Measurements from ENCODE around the gene STAU1.
"Not testable (repeated sequence)": the region's sequence is repeated elsewhere in the genome, so short reads cannot be mapped to it uniquely, and the experiment has no call there.

STAU1 gene

GRCh38 chr20:49187851-49188641 is at the start of gene STAU1:
Gene STAU1 (minus strand): TSS chr20:49188334. CDS start chr20:49166201, 22,133 bp downstream.
- peak; percentile 90 to 93 for DNase-seq (ENCODE audit: low spot score in 2 of 2)
- H3K36me3 Mint-ChIP-seq = peaks cover 45% of the 10 kb centered on the region
- peak; percentile 97 for ATAC-seq
- peak within 1 kb of the TSS; percentile 72 for H3K27ac Mint-ChIP-seq
- H3K4me1 Mint-ChIP-seq = peaks cover 40% of the 10 kb centered on the region
- H3K4me3 Mint-ChIP-seq = peak within 1 kb of the TSS; percentile 84
- H3K9me3 Mint-ChIP-seq = no peaks in the 10 kb centered on the region

GRCh38 chr20:49237531-49237930 is 49.4 kb upstream of the STAU1 start:
- Mint-ChIP-seq H3K4me3 (no peak overlapping the region), H3K27ac (peak overlapping the region; percentile 38), H3K4me1 (no peaks in the 10 kb centered on the region), H3K9me3 (no peaks in the 10 kb centered on the region), H3K36me3 (peaks cover 100% of the 10 kb centered on the region)
- DNase-seq (ENCODE audit: low spot score in 2 of 2) (no peak), ATAC-seq (no peak)

- DNase-seq (ENCODE audit: low spot score in 2 of 2) (no peak), ATAC-seq (no peak)
- Mint-ChIP-seq H3K4me1 (peaks cover under 1% of the 10 kb centered on the region), H3K36me3 (peaks cover 100% of the 10 kb centered on the region), H3K27ac (peak overlapping the region; percentile 34), H3K9me3 (no peaks in the 10 kb centered on the region), H3K4me3 (no peak overlapping the region)
Observed at GRCh38 chr20:49236301-49236700, 48.2 kb upstream of the STAU1 start.

GRCh38 chr20:49234831-49235230 is 46.7 kb upstream of the STAU1 start:
- peaks cover 8% of the 10 kb centered on the region for H3K4me1 Mint-ChIP-seq
- no peaks in the 10 kb centered on the region for H3K9me3 Mint-ChIP-seq
- DNase-seq (ENCODE audit: low spot score in 2 of 2) (no peak), ATAC-seq (no peak)
- H3K36me3 Mint-ChIP-seq = peaks cover 100% of the 10 kb centered on the region
- H3K27ac Mint-ChIP-seq = peak overlapping the region; percentile 53
- no peak overlapping the region for H3K4me3 Mint-ChIP-seq

GRCh38 chr20:49233226-49233625 is 45.1 kb upstream of the STAU1 start:
- Mint-ChIP-seq H3K9me3 (no peaks in the 10 kb centered on the region), H3K27ac (no peak overlapping the region), H3K4me1 (peaks cover 8% of the 10 kb centered on the region), H3K36me3 (peaks cover 100% of the 10 kb centered on the region), H3K4me3 (no peak overlapping the region)
- ATAC-seq (no peak), DNase-seq (ENCODE audit: low spot score in 2 of 2) (no peak)

- DNase-seq (ENCODE audit: low spot score in 2 of 2) (no peak), ATAC-seq (no peak)
- no peaks in the 10 kb centered on the region for H3K9me3 Mint-ChIP-seq
- H3K4me1 Mint-ChIP-seq = peaks cover 8% of the 10 kb centered on the region
- peak overlapping the region; percentile 82 for H3K27ac Mint-ChIP-seq
- H3K4me3 Mint-ChIP-seq = no peak overlapping the region
- peaks cover 100% of the 10 kb centered on the region for H3K36me3 Mint-ChIP-seq
Observed at GRCh38 chr20:49231471-49231870, 43.3 kb upstream of the STAU1 start.

GRCh38 chr20:49230561-49231133 is 42.5 kb upstream of the STAU1 start:
- H3K4me1 Mint-ChIP-seq = peaks cover 14% of the 10 kb centered on the region
- H3K27ac Mint-ChIP-seq = peak overlapping the region; percentile 82
- no peaks in the 10 kb centered on the region for H3K9me3 Mint-ChIP-seq
- DNase-seq (ENCODE audit: low spot score in 2 of 2) = no peak
- ATAC-seq = no peak
- H3K4me3 Mint-ChIP-seq = no peak overlapping the region
- peaks cover 100% of the 10 kb centered on the region for H3K36me3 Mint-ChIP-seq

- Mint-ChIP-seq H3K27ac (peak overlapping the region; percentile 82), H3K9me3 (no peaks in the 10 kb centered on the region), H3K4me3 (no peak overlapping the region), H3K4me1 (peaks cover 17% of the 10 kb centered on the region), H3K36me3 (peaks cover 100% of the 10 kb centered on the region)
- no peak for ATAC-seq
- no peak for DNase-seq (ENCODE audit: low spot score in 2 of 2)
Observed at GRCh38 chr20:49230021-49230420, 41.9 kb upstream of the STAU1 start.

- H3K4me1 Mint-ChIP-seq = peaks cover 17% of the 10 kb centered on the region
- ATAC-seq (no peak), DNase-seq (ENCODE audit: low spot score in 2 of 2) (no peak)
- H3K36me3 Mint-ChIP-seq = peaks cover 100% of the 10 kb centered on the region
- no peak overlapping the region for H3K27ac Mint-ChIP-seq
- no peaks in the 10 kb centered on the region for H3K9me3 Mint-ChIP-seq
- no peak overlapping the region for H3K4me3 Mint-ChIP-seq
Observed at GRCh38 chr20:49229381-49229780, 41.2 kb upstream of the STAU1 start.

GRCh38 chr20:49228676-49229075 is 40.5 kb upstream of the STAU1 start:
- Mint-ChIP-seq H3K36me3 (peaks cover 100% of the 10 kb centered on the region), H3K4me1 (peaks cover 17% of the 10 kb centered on the region), H3K9me3 (no peaks in the 10 kb centered on the region), H3K27ac (no peak overlapping the region), H3K4me3 (no peak overlapping the region)
- ATAC-seq (no peak), DNase-seq (ENCODE audit: low spot score in 2 of 2) (no peak)

- Mint-ChIP-seq H3K4me3 (no peak overlapping the region), H3K36me3 (peaks cover 100% of the 10 kb centered on the region), H3K4me1 (peaks cover 19% of the 10 kb centered on the region), H3K9me3 (no peaks in the 10 kb centered on the region), H3K27ac (peak overlapping the region; percentile 65)
- ATAC-seq (no peak), DNase-seq (ENCODE audit: low spot score in 2 of 2) (no peak)
Observed at GRCh38 chr20:49225896-49226295, 37.8 kb upstream of the STAU1 start.

GRCh38 chr20:49219924-49220831 is 32.0 kb upstream of the STAU1 start:
- DNase-seq (ENCODE audit: low spot score in 2 of 2) (no peak), ATAC-seq (no peak)
- H3K36me3 Mint-ChIP-seq = peaks cover 62% of the 10 kb centered on the region
- H3K9me3 Mint-ChIP-seq = no peaks in the 10 kb centered on the region
- H3K4me3 Mint-ChIP-seq = peak overlapping the region; percentile 81
- H3K4me1 Mint-ChIP-seq = peaks cover 23% of the 10 kb centered on the region
- peak overlapping the region; percentile 91 for H3K27ac Mint-ChIP-seq

GRCh38 chr20:49219091-49219923 is 31.2 kb upstream of the STAU1 start, which contains the start of gene DDX27:
Gene DDX27 (plus strand): TSS chr20:49219416. CDS start chr20:49219449, 33 bp downstream.
- peak within 1 kb of the TSS; percentile 81 for H3K4me3 Mint-ChIP-seq
- H3K4me1 Mint-ChIP-seq = peaks cover 23% of the 10 kb centered on the region
- DNase-seq (ENCODE audit: low spot score in 2 of 2) (peak; percentile 91 to 99), ATAC-seq (peak; percentile 96)
- H3K27ac Mint-ChIP-seq = peak within 1 kb of the TSS; percentile 91
- no peaks in the 10 kb centered on the region for H3K9me3 Mint-ChIP-seq
- peaks cover 53% of the 10 kb centered on the region for H3K36me3 Mint-ChIP-seq

GRCh38 chr20:49218739-49219090 is 30.6 kb upstream of the STAU1 start:
- H3K4me1 Mint-ChIP-seq = peaks cover 23% of the 10 kb centered on the region
- H3K36me3 Mint-ChIP-seq = peaks cover 47% of the 10 kb centered on the region
- peak overlapping the region; percentile 81 for H3K4me3 Mint-ChIP-seq
- H3K27ac Mint-ChIP-seq = peak overlapping the region; percentile 91
- not testable (repeated sequence) for ATAC-seq; H3K9me3 Mint-ChIP-seq; DNase-seq (ENCODE audit: low spot score in 2 of 2)

Measured in stimulated activated effector memory CD8-positive, alpha-beta T cell treated with anti-CD3 and anti-CD28 coated beads, Interleukin-12 subunit alpha, Interleukin-12 subunit beta, amount 100 ng/mL, for 72 hours (primary cell).